Natural killer cell (primary cell): ENCODE measurements around the gene SAMD5. TPM values are rescaled to one million over a fixed set of nuclear protein-coding genes. Genes with fewer than 3 reads are reported as not detected.

Experiments used
- ATAC-seq, 3 donors: fragments of 150-1000 bp in 2 of 3; fragments of 200-7000 bp in 1 of 3; cut with Tn5 transposase; 1 replicate in 1 of 3; 2 replicates in 2 of 3; pipeline ENCODE4 v1.10.0; 2021; ENCODE audit warnings: mild to moderate bottlenecking in 2 of 3, moderate library complexity in 2 of 3
- DNase-seq, 2 donors: peaks; one replicate each; pipeline versions ENCODE4 v3.0.0 to v3.0.0-alpha.2; 2013 to 2021; ENCODE audit warnings: mixed read lengths in 1 of 2
- H3K27ac ChIP-seq: one replicate; pipeline ENCODE4 v1.5.1; 2013; ENCODE audit warnings: mild to moderate bottlenecking, low read length
- H3K27me3 ChIP-seq: one replicate; pipeline ENCODE4 v1.6.1; 2013; ENCODE audit warnings: low read length; ENCODE audit not compliant: control insufficient read depth, insufficient read depth
- H3K36me3 ChIP-seq: one replicate; pipeline ENCODE4 v1.6.1; 2013; ENCODE audit warnings: low read length; ENCODE audit not compliant: control insufficient read depth, insufficient read depth
- H3K4me1 ChIP-seq: one replicate; pipeline ENCODE4 v1.6.1; 2013; ENCODE audit warnings: low read length; ENCODE audit not compliant: control insufficient read depth, insufficient read depth
- H3K4me3 ChIP-seq: one replicate; pipeline ENCODE4 v1.5.1; 2013; ENCODE audit warnings: low read length
- H3K9me3 ChIP-seq: one replicate; pipeline ENCODE4 v1.6.1; 2013; ENCODE audit warnings: low read length; ENCODE audit not compliant: control insufficient read depth, insufficient read depth
- H3K27ac Mint-ChIP-seq, 2 donors: one replicate each; pipeline ENCODE4 v1.8.0; 2022; ENCODE audit warnings: mild to moderate bottlenecking in 2 of 2, mixed read lengths in 2 of 2, moderate library complexity in 1 of 2
- H3K27me3 Mint-ChIP-seq, 2 donors: one replicate each; pipeline ENCODE4 v1.8.0; 2022; ENCODE audit warnings: low read depth in 2 of 2, mixed read lengths in 2 of 2
- H3K36me3 Mint-ChIP-seq: one replicate; pipeline ENCODE4 v1.8.0; 2022; ENCODE audit warnings: mixed read lengths
- H3K4me1 Mint-ChIP-seq, 2 donors: one replicate each; pipeline ENCODE4 v1.8.0; 2022; ENCODE audit warnings: mixed read lengths in 2 of 2
- H3K4me3 Mint-ChIP-seq: one replicate; pipeline ENCODE4 v1.8.0; 2022; ENCODE audit warnings: mild to moderate bottlenecking, moderate library complexity, mixed read lengths
- H3K9me3 Mint-ChIP-seq, 2 donors: one replicate each; pipeline ENCODE4 v1.8.0; 2022; ENCODE audit warnings: mixed read lengths in 2 of 2
- CTCF ChIP-seq: fragments of 200-600 bp; IDR thresholded peaks from one replicate; pipeline ENCODE4 v1.8.0; 2022; ENCODE audit warnings: antibody characterized with exemption
- WGBS: methylation state at CpG from one replicate; pipeline ENCODE4 v1.1.7; 2013; ENCODE audit warnings: missing lambda C conversion rate; ENCODE audit not compliant: insufficient coverage; 5-methylcytosine and 5-hydroxymethylcytosine counted together
- intact Hi-C: fragments of 100-400 bp; cut with micrococcal nuclease; formaldehyde crosslinking; loops from one replicate; pipeline ENCODE4 v1.14.2; 2022
- total RNA-seq, 4 donors: library from RNA; stranded (reverse); fragments of 120-200 nt in 1 of 4; gene quantifications; one replicate each; pipeline versions ENCODE4 v1.2.3 to v1.2.4, GENCODE V29; 2013 to 2022

Gene SAMD5
- total RNA-seq, 3 donors from 2014 or later (not counting 1 experiment from before 2014, with no cell fraction given): not detected

- intact Hi-C loops: no loop called here
- H3K4me1 Mint-ChIP-seq: peaks cover 0 to 5% of the 10 kb centered on the region in 2 donors
- Histone ChIP-seq H3K27ac (no peak overlapping the region), H3K4me1 (peaks cover 4% of the 10 kb centered on the region), H3K36me3 (no peaks in the 10 kb centered on the region), H3K9me3 (no peaks in the 10 kb centered on the region), H3K27me3 (peaks cover 10% of the 10 kb centered on the region), H3K4me3 (no peak overlapping the region)
- H3K4me3 Mint-ChIP-seq: peak overlapping the region; percentile 13
- H3K9me3 Mint-ChIP-seq: no peaks in the 10 kb centered on the region
- no peak overlapping the region for H3K27ac Mint-ChIP-seq
- DNase-seq: peak in 1 of 2 donors; percentile 23
- peaks cover 42 to 50% of the 10 kb centered on the region in 2 donors for H3K27me3 Mint-ChIP-seq
- under 1% methylated on average over 30 of the region's 30 CpGs for WGBS
- peaks cover 9% of the 10 kb centered on the region for H3K36me3 Mint-ChIP-seq
- TF ChIP-seq CTCF: no peak
- no peak for ATAC-seq
Measured at GRCh38 chr6:147506704-147507114, 1.8 kb upstream of the SAMD5 start.

- intact Hi-C loops: no loop called here
- H3K36me3 ChIP-seq: no peaks in the 10 kb centered on the region
- H3K27me3 ChIP-seq: peaks cover 10% of the 10 kb centered on the region
- WGBS: 2% methylated on average over 51 of the region's 52 CpGs
- DNase-seq (no peak), ATAC-seq (no peak)
- no peaks in the 10 kb centered on the region for H3K9me3 ChIP-seq
- peaks cover 0 to 5% of the 10 kb centered on the region in 2 donors for H3K4me1 Mint-ChIP-seq
- H3K36me3 Mint-ChIP-seq: peaks cover 9% of the 10 kb centered on the region
- H3K4me3 Mint-ChIP-seq: no peak overlapping the region
- no peak for TF ChIP-seq CTCF
- H3K9me3 Mint-ChIP-seq: no peaks in the 10 kb centered on the region
- H3K27ac ChIP-seq: no peak overlapping the region
- H3K4me1 ChIP-seq: peaks cover 4% of the 10 kb centered on the region
- H3K27me3 Mint-ChIP-seq: peaks cover 42 to 44% of the 10 kb centered on the region in 2 donors
- H3K4me3 ChIP-seq: no peak overlapping the region
- H3K27ac Mint-ChIP-seq: no peak overlapping the region
Measured at GRCh38 chr6:147507162-147508041, 1.1 kb upstream of the SAMD5 start.

- no peak for DNase-seq
- Mint-ChIP-seq H3K4me1 (peaks cover 0 to 5% of the 10 kb centered on the region in 2 donors), H3K27ac (no peak overlapping the region), H3K9me3 (no peaks in the 10 kb centered on the region), H3K36me3 (peaks cover 9% of the 10 kb centered on the region), H3K4me3 (peak overlapping the region; percentile 15), H3K27me3 (peaks cover 39 to 42% of the 10 kb centered on the region in 2 donors)
- Histone ChIP-seq H3K4me1 (peaks cover 4% of the 10 kb centered on the region), H3K27ac (no peak overlapping the region), H3K4me3 (no peak overlapping the region), H3K9me3 (no peaks in the 10 kb centered on the region), H3K27me3 (peaks cover 8% of the 10 kb centered on the region), H3K36me3 (no peaks in the 10 kb centered on the region)
- TF ChIP-seq CTCF: no peak
- intact Hi-C loops: no loop called here
- ATAC-seq: no peak
- WGBS: 2% methylated on average over 73 of the region's 73 CpGs
Measured at GRCh38 chr6:147508866-147509608, 547 bp downstream of the SAMD5 start.
